Measurements from ENCODE around the gene PDCD1.

The PDCD1 gene

GRCh38 chr2:241869087-241869961, 10.6 kb upstream of the PDCD1 start, which contains the start of gene RTP5:
TSS of gene RTP5 (plus strand) at chr2:241869729. CDS start at chr2:241869757, 28 bp downstream.
- Histone ChIP-seq H3K27me3 (ENCODE audit: insufficient read depth, low read length, poor library complexity, severe bottlenecking) (no peaks in the 10 kb centered on the region), H3K4me2 (ENCODE audit: low read depth, low read length, poor library complexity, severe bottlenecking) (peak within 1 kb of the TSS; percentile 33), H3K4me1 (ENCODE audit: insufficient read depth, low read length, poor library complexity, severe bottlenecking) (peaks cover 40% of the 10 kb centered on the region), H3K9ac (ENCODE audit: low read depth, low read length, poor library complexity, severe bottlenecking) (no peak within 1 kb of the TSS), H3F3A (ENCODE audit: low read depth) (peaks cover 7% of the 10 kb centered on the region), H3K36me3 (ENCODE audit: insufficient read depth, low read length) (no peaks in the 10 kb centered on the region), H2AFZ (ENCODE audit: low read length) (no peak within 1 kb of the TSS), H3K9me3 (ENCODE audit: insufficient read depth, low read depth, low read length) (no peaks in the 10 kb centered on the region), H3K79me2 (ENCODE audit: insufficient read depth, low read length) (no peaks in the 10 kb centered on the region), H3K9me2 (replicated peaks; ENCODE audit: low read depth, low read length) (no peaks in the 10 kb centered on the region), H3K4me3 (ENCODE audit: low read length, poor library complexity, severe bottlenecking) (no peak within 1 kb of the TSS), H4K20me1 (ENCODE audit: insufficient read depth, low read length, poor library complexity, severe bottlenecking) (no peaks in the 10 kb centered on the region)
- TF ChIP-seq CTCF (conservative IDR thresholded peaks at IDR 0.05; ENCODE audit: low read length) (no peak), EZH2phosphoT487 (IDR thresholded peaks at IDR 0.05; ENCODE audit: borderline replicate concordance) (no peak)

- H3K79me2 ChIP-seq (ENCODE audit: insufficient read depth, low read length): no peaks in the 10 kb centered on the region
- peaks cover 47% of the 10 kb centered on the region for H3K4me1 ChIP-seq (ENCODE audit: insufficient read depth, low read length, poor library complexity, severe bottlenecking)
- H3K4me3 ChIP-seq (ENCODE audit: low read length, poor library complexity, severe bottlenecking): no peak overlapping the region
- no peak overlapping the region for H2AFZ ChIP-seq (ENCODE audit: low read length)
- no peaks in the 10 kb centered on the region for H3K9me2 ChIP-seq (replicated peaks; ENCODE audit: low read depth, low read length)
- no peaks in the 10 kb centered on the region for H3K27me3 ChIP-seq (ENCODE audit: insufficient read depth, low read length, poor library complexity, severe bottlenecking)
- H3F3A ChIP-seq (ENCODE audit: low read depth): peaks cover 7% of the 10 kb centered on the region
- TF ChIP-seq CTCF (conservative IDR thresholded peaks at IDR 0.05; ENCODE audit: low read length): no peak
- no peak for TF ChIP-seq EZH2phosphoT487 (IDR thresholded peaks at IDR 0.05; ENCODE audit: borderline replicate concordance)
- peak overlapping the region; percentile 33 for H3K4me2 ChIP-seq (ENCODE audit: low read depth, low read length, poor library complexity, severe bottlenecking)
- H3K9ac ChIP-seq (ENCODE audit: low read depth, low read length, poor library complexity, severe bottlenecking): no peak overlapping the region
- no peaks in the 10 kb centered on the region for H3K9me3 ChIP-seq (ENCODE audit: insufficient read depth, low read depth, low read length)
- H4K20me1 ChIP-seq (ENCODE audit: insufficient read depth, low read length, poor library complexity, severe bottlenecking): no peaks in the 10 kb centered on the region
- H3K36me3 ChIP-seq (ENCODE audit: insufficient read depth, low read length): no peaks in the 10 kb centered on the region
Observed at GRCh38 chr2:241868661-241869081, 10.0 kb upstream of the PDCD1 start.

GRCh38 chr2:241867776-241868420, 9.2 kb upstream of the PDCD1 start:
- no peaks in the 10 kb centered on the region for H3K79me2 ChIP-seq (ENCODE audit: insufficient read depth, low read length)
- no peaks in the 10 kb centered on the region for H3K36me3 ChIP-seq (ENCODE audit: insufficient read depth, low read length)
- H3K4me1 ChIP-seq (ENCODE audit: insufficient read depth, low read length, poor library complexity, severe bottlenecking): peaks cover 54% of the 10 kb centered on the region
- no peak overlapping the region for H2AFZ ChIP-seq (ENCODE audit: low read length)
- TF ChIP-seq CTCF (conservative IDR thresholded peaks at IDR 0.05; ENCODE audit: low read length) (no peak), EZH2phosphoT487 (IDR thresholded peaks at IDR 0.05; ENCODE audit: borderline replicate concordance) (no peak)
- peak overlapping the region; percentile 18 for H3K4me3 ChIP-seq (ENCODE audit: low read length, poor library complexity, severe bottlenecking)
- H3K27me3 ChIP-seq (ENCODE audit: insufficient read depth, low read length, poor library complexity, severe bottlenecking): no peaks in the 10 kb centered on the region
- no peak overlapping the region for H3K9ac ChIP-seq (ENCODE audit: low read depth, low read length, poor library complexity, severe bottlenecking)
- no peaks in the 10 kb centered on the region for H3K9me3 ChIP-seq (ENCODE audit: insufficient read depth, low read depth, low read length)
- no peaks in the 10 kb centered on the region for H3K9me2 ChIP-seq (replicated peaks; ENCODE audit: low read depth, low read length)
- H3K4me2 ChIP-seq (ENCODE audit: low read depth, low read length, poor library complexity, severe bottlenecking): peak overlapping the region; percentile 33
- peaks cover 7% of the 10 kb centered on the region for H3F3A ChIP-seq (ENCODE audit: low read depth)
- H4K20me1 ChIP-seq (ENCODE audit: insufficient read depth, low read length, poor library complexity, severe bottlenecking): no peaks in the 10 kb centered on the region

Measured in Loucy (cell line).